WTC11 (cell line): ENCODE results near the gene GNAL. TPM values are rescaled to one million over a fixed set of nuclear protein-coding genes. Genes with fewer than 3 reads are reported as not detected.
A peak's percentile ranks its signal among the peaks of the same experiment; 100 is the strongest.

ENCODE experiments used
- ATAC-seq: fragments of 200-7000 bp; cut with Tn5 transposase; 2 replicates; pipeline ENCODE4 v1.10.0; 2021; ENCODE audit warnings: mild to moderate bottlenecking, moderate library complexity
- CTCF ChIA-PET: fragments of 300-600 bp; sonication (Branson Sonifier 250); formaldehyde crosslinking; loops from one replicate; lab custom pipeline; 2021; ENCODE audit warnings: antibody characterized with exemption; lab: Charles Lee
- POLR2A ChIA-PET: fragments of 350-600 bp; sonication (Branson Sonifier 250); formaldehyde crosslinking; loops from one replicate; lab custom pipeline; 2021; ENCODE audit warnings: antibody characterized with exemption; lab: Charles Lee
- DNase-seq: peaks from one replicate; pipeline ENCODE4 v3.0.0; 2021; ENCODE audit warnings: low spot score
- H3K27ac Mint-ChIP-seq: 2 replicates; pipeline ENCODE4 v1.8.0; 2021; ENCODE audit warnings: mixed read lengths
- H3K27me3 Mint-ChIP-seq: 2 replicates; pipeline ENCODE4 v1.8.0; 2021; ENCODE audit warnings: low read depth, mild to moderate bottlenecking, moderate library complexity, mixed read lengths
- H3K36me3 Mint-ChIP-seq: 2 replicates; pipeline ENCODE4 v1.8.0; 2021; ENCODE audit warnings: mixed read lengths
- H3K4me1 Mint-ChIP-seq: 2 replicates; pipeline ENCODE4 v1.8.0; 2022; ENCODE audit warnings: mixed read lengths
- H3K4me3 Mint-ChIP-seq: 2 replicates; pipeline ENCODE4 v1.8.0; 2021; ENCODE audit warnings: mild to moderate bottlenecking, moderate library complexity, mixed read lengths
- H3K9me3 Mint-ChIP-seq: 2 replicates; pipeline ENCODE4 v1.8.0; 2021; ENCODE audit warnings: mixed read lengths
- ATF1 ChIP-seq: sonication (generic); formaldehyde crosslinking; IDR thresholded peaks from 2 replicates; pipeline ENCODE4 v1.8.1; 2023; ENCODE audit warnings: mild to moderate bottlenecking, moderate library complexity, missing genetic modification reagents
- ATF3 ChIP-seq: sonication (generic); formaldehyde crosslinking; conservative IDR thresholded peaks from 2 replicates; pipeline ENCODE4 v1.8.1; 2022; ENCODE audit warnings: mild to moderate bottlenecking, missing genetic modification reagents
- E2F1 ChIP-seq: sonication (generic); formaldehyde crosslinking; IDR thresholded peaks from 2 replicates; pipeline ENCODE4 v1.8.0; 2022; ENCODE audit warnings: mild to moderate bottlenecking, missing genetic modification reagents
- ERG ChIP-seq: fragments of 250-450 bp; sonication (Bioruptor Pico); IDR thresholded peaks from 2 replicates; pipeline ENCODE4 v1.8.0; 2021; ENCODE audit warnings: mild to moderate bottlenecking
- FOXK1 ChIP-seq: sonication (generic); formaldehyde crosslinking; IDR thresholded peaks from 2 replicates; pipeline ENCODE4 v1.8.0; 2022; ENCODE audit warnings: mild to moderate bottlenecking, moderate library complexity, missing genetic modification reagents
- GABPB1 ChIP-seq: sonication (generic); formaldehyde crosslinking; IDR thresholded peaks from 2 replicates; pipeline ENCODE4 v1.8.1; 2023; ENCODE audit warnings: mild to moderate bottlenecking, missing genetic modification reagents
- GTF2I ChIP-seq: fragments of 250-450 bp; sonication (Bioruptor Pico); conservative IDR thresholded peaks from 2 replicates; pipeline ENCODE4 v1.4.0; 2021; ENCODE audit warnings: mild to moderate bottlenecking
- IRF2 ChIP-seq: sonication (generic); formaldehyde crosslinking; IDR thresholded peaks from 2 replicates; pipeline ENCODE4 v1.8.0; 2022; ENCODE audit warnings: low read depth, missing genetic modification reagents, borderline replicate concordance
- NFATC4 ChIP-seq: fragments of 250-450 bp; sonication (Bioruptor Pico); IDR thresholded peaks from 2 replicates; pipeline ENCODE4 v1.9.0; 2021; ENCODE audit warnings: mild to moderate bottlenecking
- NFYB ChIP-seq: sonication (generic); formaldehyde crosslinking; conservative IDR thresholded peaks from 2 replicates; pipeline ENCODE4 v1.8.0; 2022; ENCODE audit warnings: low read depth, missing genetic modification reagents
- OVOL2 ChIP-seq: fragments of 250-450 bp; sonication (Bioruptor Pico); IDR thresholded peaks from 2 replicates; pipeline ENCODE4 v1.9.0; 2021; ENCODE audit warnings: mild to moderate bottlenecking, borderline replicate concordance
- SMAD4 ChIP-seq: sonication (generic); formaldehyde crosslinking; IDR thresholded peaks from 2 replicates; pipeline ENCODE4 v1.8.0; 2022; ENCODE audit warnings: mild to moderate bottlenecking, missing genetic modification reagents
- SP1 ChIP-seq: sonication (generic); formaldehyde crosslinking; conservative IDR thresholded peaks from 2 replicates; pipeline ENCODE4 v1.8.1; 2022; ENCODE audit warnings: missing genetic modification reagents
- TP53 ChIP-seq: sonication (generic); formaldehyde crosslinking; IDR thresholded peaks from 2 replicates; pipeline ENCODE4 v1.8.1; 2023; ENCODE audit warnings: mild to moderate bottlenecking, missing genetic modification reagents
- ZNF138 ChIP-seq: sonication (generic); formaldehyde crosslinking; conservative IDR thresholded peaks from 2 replicates; pipeline ENCODE4 v1.8.1; 2022; ENCODE audit warnings: mild to moderate bottlenecking, moderate library complexity, missing genetic modification reagents
- ZNF281 ChIP-seq: sonication (generic); formaldehyde crosslinking; IDR thresholded peaks from 2 replicates; pipeline ENCODE4 v1.8.0; 2023; ENCODE audit warnings: mild to moderate bottlenecking, missing genetic modification reagents
- ZNF532 ChIP-seq: fragments of 250-450 bp; sonication (Bioruptor Pico); IDR thresholded peaks from 2 replicates; pipeline ENCODE4 v1.9.0; 2021; ENCODE audit warnings: mild to moderate bottlenecking, borderline replicate concordance
- ZSCAN18 ChIP-seq: fragments of 250-450 bp; sonication (Bioruptor Pico); IDR thresholded peaks from 2 replicates; pipeline ENCODE4 v2.1.2; 2022; ENCODE audit warnings: mild to moderate bottlenecking, moderate library complexity
- total RNA-seq: library from RNA; stranded (reverse); gene quantifications from 3 replicates; pipeline ENCODE4 v1.2.3, GENCODE V29; 2021

GNAL gene
- total RNA-seq, 1 experiment from 2014 or later = 22.3 TPM

GRCh38 chr18:11874676-11875075 is 185.6 kb downstream of the GNAL start (continued):
- TF ChIP-seq ZNF281 (CRISPR knock-in tag) = no peak
- TF ChIP-seq ERG (CRISPR knock-in tag) = no peak
- TF ChIP-seq SMAD4 (CRISPR knock-in tag) = no peak
- TF ChIP-seq ZSCAN18 (CRISPR knock-in tag) = no peak
- TF ChIP-seq NFATC4 (CRISPR knock-in tag) = no peak
- no peak for TF ChIP-seq NFYB
- TF ChIP-seq GTF2I = no peak
- TF ChIP-seq FOXK1 (CRISPR knock-in tag) = no peak
- TF ChIP-seq OVOL2 = no peak
- no peak for TF ChIP-seq ATF1 (CRISPR knock-in tag)

- no peak overlapping the region for H3K4me3 Mint-ChIP-seq
- ChIA-PET CTCF (interaction anchor here (1.0 kb wide), 1 partner anchor 118 kb away, joined by 3 read pairs; no protein-coding TSS in a partner anchor), POLR2A (interaction anchor here (1.2 kb wide), 1 partner anchor 9 kb away, joined by 3 read pairs; no protein-coding TSS in a partner anchor)
- peaks cover 15% of the 10 kb centered on the region for H3K9me3 Mint-ChIP-seq
- H3K27me3 Mint-ChIP-seq = no peaks in the 10 kb centered on the region
- no peak for DNase-seq
- H3K27ac Mint-ChIP-seq = peak overlapping the region; percentile 81
- H3K36me3 Mint-ChIP-seq = peaks cover 55% of the 10 kb centered on the region
- ATAC-seq = peak; percentile 47
- H3K4me1 Mint-ChIP-seq = peaks cover 15% of the 10 kb centered on the region
- no peak for TF ChIP-seq ZNF138 (CRISPR knock-in tag)
- no peak for TF ChIP-seq ERG (CRISPR knock-in tag)
- no peak for TF ChIP-seq ZNF532 (CRISPR knock-in tag)
- TF ChIP-seq GABPB1 (CRISPR knock-in tag) = no peak
- TF ChIP-seq E2F1 (CRISPR knock-in tag) = no peak
- no peak for TF ChIP-seq ATF1 (CRISPR knock-in tag)
- no peak for TF ChIP-seq ATF3 (CRISPR knock-in tag)
- TF ChIP-seq SP1 = no peak
- no peak for TF ChIP-seq IRF2 (CRISPR knock-in tag)
- TF ChIP-seq TP53 (CRISPR knock-in tag) = no peak
- no peak for TF ChIP-seq ZNF281 (CRISPR knock-in tag)
These were observed 188.6 kb downstream of the GNAL start for GRCh38 chr18:11877497-11878135.
